K562 (cell line): Measurements from ENCODE around the gene ASB14. TPM values are rescaled to one million over a fixed set of nuclear protein-coding genes. Genes with fewer than 3 reads are reported as not detected.

ENCODE experiments used
- ATAC-seq: fragments of 200-7000 bp; cut with Tn5 transposase; 3 replicates; pipeline ENCODE4 v1.9.1; 2020; ENCODE audit warnings: moderate library complexity
- BruUV-seq: library from RNA; stranded (reverse); fragments of 400-500 nt; replicated peaks from 2 replicates; lab custom pipeline; 2021; lab: Mats Ljungman, UMichigan
- CTCF ChIA-PET: fragments of 300-600 bp; formaldehyde crosslinking; extraction: SDS; loops from one replicate; lab custom pipeline; 2021; ENCODE audit warnings: low intra/inter-chr PET ratio; lab: Yijun Ruan, JAX
- POLR2A ChIA-PET: fragments of 300-600, 350-650 bp; sonication (Branson Sonifier 250); formaldehyde crosslinking; extraction: SDS; loops from one replicate; lab custom pipeline; 2021; ENCODE audit warnings: antibody characterized with exemption, inconsistent platforms; lab: Yijun Ruan, JAX
- DNase-seq, 4 experiments: peaks; one replicate each; pipeline versions ENCODE4 v3.0.0 to v3.0.0-alpha.2; 2011 to 2018; ENCODE audit warnings: low spot score in 3 of 4, mixed read lengths in 3 of 4; ENCODE audit errors: extremely low read depth in 1 of 4
- FAIRE-seq: peaks from 2 replicates; lab custom pipeline; 2011; peaks lifted over from hg19 to GRCh38; lab: Jason Lieb, UNC
- H2AFZ ChIP-seq: 2 replicates; pipeline ENCODE4 v1.6.0; 2011; ENCODE audit warnings: low read depth, low read length, control low read depth, inconsistent platforms
- H3K27ac ChIP-seq: fragments of 200-600 bp; 3 replicates; pipeline ENCODE4 v1.8.0; 2011; ENCODE audit warnings: low read depth, mild to moderate bottlenecking, control low read depth, inconsistent platforms, low read length, moderate library complexity, mixed read lengths; ENCODE audit errors: extremely low read depth
- H3K27me3 ChIP-seq, 2 experiments: fragments of 300-600 bp in 1 of 2; 2 replicates in 1 of 2; 3 replicates in 1 of 2; pipeline versions ENCODE4 v1.6.0 to v1.8.0; 2011; ENCODE audit warnings: inconsistent platforms in 2 of 2, low read length in 2 of 2, mild to moderate bottlenecking in 1 of 2, mixed read lengths in 1 of 2, moderate library complexity in 1 of 2; ENCODE audit not compliant: control insufficient read depth in 2 of 2, insufficient read depth in 2 of 2
- H3K36me3 ChIP-seq: fragments of 300-600 bp; 3 replicates; pipeline ENCODE4 v1.8.0; 2011; ENCODE audit warnings: mild to moderate bottlenecking, low read length, inconsistent platforms; ENCODE audit not compliant: control insufficient read depth, insufficient read depth
- H3K4me1 ChIP-seq, 2 experiments: fragments of 200-600 bp in 1 of 2; replicated peaks in 1 of 2; 2 replicates in 1 of 2; 3 replicates in 1 of 2; pipeline versions ENCODE4 v1.5.1 to v1.8.0; 2011; ENCODE audit warnings: inconsistent platforms in 2 of 2, low read length in 2 of 2, mild to moderate bottlenecking in 1 of 2, mixed read lengths in 1 of 2, moderate library complexity in 1 of 2; ENCODE audit not compliant: control insufficient read depth in 2 of 2, insufficient read depth in 2 of 2
- H3K4me2 ChIP-seq: 2 replicates; pipeline ENCODE4 v1.6.1; 2011; ENCODE audit warnings: low read length, control low read depth, inconsistent platforms, mixed read lengths; ENCODE audit not compliant: insufficient read depth
- H3K4me3 ChIP-seq: fragments of 200-600 bp; sonication (generic), shearing (Covaris generic); 2 replicates; pipeline ENCODE4 v1.5.1; 2016; ENCODE audit warnings: control low read depth, inconsistent platforms
- H3K79me2 ChIP-seq: fragments of 200-600 bp; 3 replicates; pipeline ENCODE4 v1.8.0; 2011; ENCODE audit warnings: low read length, inconsistent platforms; ENCODE audit not compliant: control insufficient read depth, insufficient read depth
- H3K9ac ChIP-seq, 2 experiments: 2 replicates each; pipeline versions ENCODE4 v1.6.0 to v1.6.1; 2011; ENCODE audit warnings: low read depth in 2 of 2, low read length in 2 of 2, control low read depth in 1 of 2, inconsistent platforms in 1 of 2, mild to moderate bottlenecking in 1 of 2, mixed read lengths in 1 of 2; ENCODE audit not compliant: insufficient read depth in 1 of 2
- H3K9me1 ChIP-seq: one replicate; pipeline ENCODE4 v1.6.0; 2011; ENCODE audit warnings: inconsistent platforms, mild to moderate bottlenecking, low read length, moderate library complexity; ENCODE audit not compliant: control insufficient read depth, insufficient read depth
- H3K9me3 ChIP-seq: replicated peaks from 2 replicates; pipeline ENCODE4 v1.5.1; 2011; ENCODE audit warnings: low read depth, low read length, inconsistent platforms; ENCODE audit not compliant: control insufficient read depth, insufficient read depth
- H4K20me1 ChIP-seq: replicated peaks from 2 replicates; pipeline ENCODE4 v1.6.1; 2011; ENCODE audit warnings: low read length, inconsistent platforms, mixed read lengths; ENCODE audit not compliant: control insufficient read depth, insufficient read depth
- CCNT2 ChIP-seq: IDR thresholded peaks from 2 replicates; pipeline ENCODE4 v1.6.1; 2011; ENCODE audit warnings: borderline replicate concordance, low read depth, mild to moderate bottlenecking, moderate library complexity, mixed read lengths, low read length; ENCODE audit not compliant: insufficient read length; ENCODE audit errors: extremely low read depth
- CREB3L1 ChIP-seq: fragments of 450-650 bp; IDR thresholded peaks from 2 replicates; pipeline ENCODE4 v1.6.1; 2014; ENCODE audit warnings: low read depth, mild to moderate bottlenecking, moderate library complexity, borderline replicate concordance
- HNRNPUL1 ChIP-seq: fragments of 200-400 bp; formaldehyde crosslinking; IDR thresholded peaks from 2 replicates; pipeline ENCODE4 v1.6.1; 2017; ENCODE audit warnings: low read length
- ZKSCAN1 ChIP-seq: fragments of 150-350 bp; IDR thresholded peaks from 2 replicates; pipeline ENCODE4 v1.6.1; 2016; ENCODE audit warnings: low read depth, low read length
- ZNF696 ChIP-seq: fragments of 250-450 bp; sonication (Bioruptor Pico); conservative IDR thresholded peaks from 2 replicates; pipeline ENCODE4 v1.4.0; 2020; ENCODE audit warnings: mild to moderate bottlenecking, moderate library complexity
- WGBS: fragments of 100-300 bp; shearing (Covaris generic); methylation state at CpG from one replicate; pipeline ENCODE4 v1.1.6; 2016; ENCODE audit warnings: low coverage, mixed read lengths; ENCODE audit not compliant: insufficient coverage; ENCODE audit errors: missing lambda C conversion rate; 5-methylcytosine and 5-hydroxymethylcytosine counted together
- in situ Hi-C: fragments of 300-500 bp; cut with MboI; formaldehyde crosslinking; loops from 4 replicates; pipeline ENCODE4 v1.15.0; 2018; ENCODE audit warnings: inconsistent platforms, mixed read lengths
- intact Hi-C: fragments of 100-400 bp; cut with micrococcal nuclease; formaldehyde crosslinking; loops from 2 replicates; pipeline ENCODE4 v1.14.2; 2022
- polyA plus RNA-seq, 8 experiments: library from polyadenylated mRNA; depleted of rRNA in 4 of 8; stranded (reverse) in 5 of 8; unstranded in 3 of 8; fragments of >200 nt; fragmentation: Nextera tagmentation in 2 of 8; fragmentation: Illumina TruSeq in 1 of 8; extraction: Ambion mirVana in 2 of 8; extraction: Trizol in 1 of 8; gene quantifications; 2 replicates each; pipeline versions ENCODE4 v1.2.1 to v1.2.3, GENCODE V29; 2011 to 2014; ENCODE audit warnings: inconsistent platforms in 1 of 8, missing spikeins in 1 of 8
- total RNA-seq, 7 experiments: library from RNA; depleted of rRNA in 6 of 7; stranded (reverse); fragments of >200 nt in 6 of 7; fragmentation: Illumina TruSeq in 2 of 7; extraction: Trizol in 2 of 7; gene quantifications; 2 replicates each; pipeline versions ENCODE4 v1.2.1 to v1.2.3, GENCODE V29; 2011 to 2021; ENCODE audit warnings: low replicate concordance in 1 of 7
- TF ChIP-seq, protein P1 (sequence below): fragments of 450-650 bp; IDR thresholded peaks from 2 replicates; pipeline ENCODE4 v1.6.1; 2016; ENCODE audit warnings: missing biosample characterization, missing genetic modification characterization

ASB14 gene
- total and polyA plus RNA-seq, 9 of the 15 experiments (the other 6 are each of a cell fraction or from before 2014, with no cell fraction given): 0.01 to 0.07 TPM; not detected in 7

- Histone ChIP-seq H4K20me1 (no peaks in the 10 kb centered on the region), H3K4me3 (no peak overlapping the region), H3K4me1 (no peaks in the 10 kb centered on the region), H3K9me1 (no peaks in the 10 kb centered on the region), H3K79me2 (no peaks in the 10 kb centered on the region), H3K9me3 (no peaks in the 10 kb centered on the region), H3K4me2 (no peak overlapping the region), H3K9ac (no peak overlapping the region), H3K36me3 (peaks cover 12% of the 10 kb centered on the region; the same call in 1 of the 3 replicates), H2AFZ (no peak overlapping the region), H3K27ac (no peak overlapping the region), H3K27me3 (no peaks in the 10 kb centered on the region)
- 65% methylated on average over 4 of the region's 4 CpGs for WGBS
- DNase-seq (no peak), FAIRE-seq (no peak), ATAC-seq (no peak)
- ChIA-PET POLR2A (no interaction called here), CTCF (no interaction called here)
- intact Hi-C loops: no loop called here
- no TSS peak for BruUV-seq
- TF ChIP-seq HNRNPUL1: no peak
- no peak for TF ChIP-seq CREB3L1
- no peak for TF ChIP-seq ZKSCAN1
- TF ChIP-seq, protein P1, sequence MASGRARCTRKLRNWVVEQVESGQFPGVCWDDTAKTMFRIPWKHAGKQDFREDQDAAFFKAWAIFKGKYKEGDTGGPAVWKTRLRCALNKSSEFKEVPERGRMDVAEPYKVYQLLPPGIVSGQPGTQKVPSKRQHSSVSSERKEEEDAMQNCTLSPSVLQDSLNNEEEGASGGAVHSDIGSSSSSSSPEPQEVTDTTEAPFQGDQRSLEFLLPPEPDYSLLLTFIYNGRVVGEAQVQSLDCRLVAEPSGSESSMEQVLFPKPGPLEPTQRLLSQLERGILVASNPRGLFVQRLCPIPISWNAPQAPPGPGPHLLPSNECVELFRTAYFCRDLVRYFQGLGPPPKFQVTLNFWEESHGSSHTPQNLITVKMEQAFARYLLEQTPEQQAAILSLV (tag): no peak
- no peak for TF ChIP-seq CCNT2
- no peak for TF ChIP-seq ZNF696 (CRISPR knock-in tag)
- in situ Hi-C loops: no loop called here
Observed at GRCh38 chr3:57261119-57261518, 31.4 kb downstream of the ASB14 start.
